ENCODE data around the gene PPP1R11.

The PPP1R11 gene

GRCh38 chr6:30062471-30063178 lies 4.4 kb upstream of the PPP1R11 start:
- DNase-seq = no peak

DNA sequence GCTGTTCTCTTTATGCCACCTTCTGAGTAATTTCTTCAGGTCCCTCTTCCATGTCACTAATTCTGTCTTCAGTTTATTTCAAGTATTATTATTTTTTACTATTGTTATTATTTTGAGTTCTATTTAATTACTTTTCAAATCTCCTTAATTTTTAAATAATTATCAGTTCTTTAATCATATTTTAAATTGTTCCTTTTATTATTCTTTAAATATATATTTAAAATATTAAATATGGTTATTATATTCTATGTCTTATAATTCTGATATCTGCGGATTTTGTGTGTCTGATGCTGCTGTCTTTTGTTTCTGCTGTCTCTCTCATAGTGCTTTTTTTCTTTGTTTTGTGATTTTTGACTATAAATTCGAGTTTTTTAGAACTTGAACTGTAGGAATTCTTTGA lies 3.7 kb upstream of the PPP1R11 start:
- no peak for DNase-seq

DNA sequence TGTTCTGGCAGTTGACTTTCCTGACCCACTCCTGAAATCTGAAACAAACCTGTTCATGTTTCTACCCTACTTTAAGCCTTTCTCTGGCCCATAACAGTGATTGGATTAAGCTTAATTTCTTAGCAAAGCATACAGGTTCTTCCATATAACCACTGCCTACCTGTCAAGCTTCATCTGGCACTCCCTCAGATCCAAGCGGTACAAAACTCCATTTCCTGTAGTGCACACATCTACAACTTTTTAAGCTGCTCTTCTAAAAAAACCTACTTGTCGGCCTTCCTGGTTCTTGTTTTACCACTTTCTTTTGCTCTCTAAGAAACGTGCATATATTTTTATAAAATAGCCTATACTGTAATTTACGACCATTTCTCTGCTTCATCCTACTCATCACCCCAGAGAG lies 916 bp upstream of the PPP1R11 start:
- DNase-seq = no peak

DNA sequence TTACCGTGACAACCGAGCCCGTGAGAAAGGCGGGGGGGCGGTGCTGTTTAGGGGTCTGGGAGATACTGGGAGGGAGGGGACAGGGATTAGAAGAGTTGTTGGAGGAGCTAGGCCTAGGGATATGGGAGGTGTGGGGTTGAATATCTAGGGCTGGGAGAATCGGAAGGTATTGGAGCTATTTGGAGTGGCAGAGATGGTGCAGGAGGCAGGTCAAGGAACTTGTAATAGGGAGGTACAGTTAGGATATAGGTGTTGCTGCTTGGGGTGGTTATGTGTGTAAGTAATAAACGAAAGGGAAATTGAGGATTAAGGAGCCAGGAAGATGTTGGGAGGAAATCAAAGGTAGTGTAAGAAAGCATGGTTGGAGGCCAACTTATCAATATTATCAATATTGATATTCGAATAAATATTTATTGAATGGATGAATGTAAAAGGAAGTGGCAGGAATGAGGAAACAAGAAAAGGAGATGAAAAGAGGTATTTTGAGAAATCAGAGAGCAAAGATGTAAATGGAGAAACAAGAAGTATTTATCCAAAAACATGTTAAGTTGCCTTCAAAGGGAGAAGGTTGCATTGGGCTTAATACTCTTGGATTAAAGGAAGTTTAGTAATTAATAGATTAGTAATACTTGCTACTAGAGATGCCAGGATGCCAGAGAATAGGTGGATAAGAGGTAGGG lies 602 bp downstream of the PPP1R11 start:
- no peak for DNase-seq

GRCh38 chr6:30071081-30071818 lies 4.3 kb downstream of the PPP1R11 start:
- DNase-seq = peak; percentile 30

GRCh38 chr6:30071858-30072257 lies 4.9 kb downstream of the PPP1R11 start:
- no peak for DNase-seq

GRCh38 chr6:30073489-30074235 lies 6.7 kb downstream of the PPP1R11 start:
- DNase-seq = no peak

GRCh38 chr6:30074331-30075093 lies 7.5 kb downstream of the PPP1R11 start:
- no peak for DNase-seq

DNA sequence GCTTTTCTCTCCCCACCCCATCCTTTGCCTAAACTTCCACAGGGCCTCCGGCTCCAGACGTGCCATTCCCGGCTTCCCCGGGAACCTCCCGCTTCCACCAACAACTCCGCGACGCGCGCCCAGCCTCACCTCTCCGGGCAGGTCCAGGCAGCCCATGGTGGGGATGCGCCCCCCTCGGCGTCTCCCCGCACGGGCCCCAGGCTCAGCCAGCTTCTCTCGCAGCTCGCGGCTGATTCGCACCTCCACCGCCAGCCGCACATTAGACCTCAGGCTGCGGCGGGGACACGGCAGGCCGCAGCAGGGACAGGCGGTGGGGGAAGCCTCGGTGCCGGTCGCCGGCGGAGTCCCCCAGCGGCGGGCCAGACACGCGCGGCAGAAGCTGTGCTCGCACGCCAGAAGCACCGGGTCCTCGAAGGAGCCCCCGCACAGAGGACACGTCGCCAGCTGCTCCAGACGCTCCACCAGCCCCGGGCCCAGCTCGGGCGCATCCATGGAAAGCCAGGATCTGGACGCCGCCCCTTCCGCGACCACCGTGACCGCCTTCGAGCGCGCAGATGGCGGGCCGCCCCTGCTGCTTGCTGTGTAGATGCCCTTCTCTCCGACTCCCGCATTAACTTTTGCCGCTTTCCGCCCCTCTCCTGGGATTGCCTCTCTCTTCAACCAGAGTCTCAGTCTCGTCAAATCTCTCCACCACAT lies 8.2 kb downstream of the PPP1R11 start, which contains the start of gene RNF39:
Gene RNF39 (minus strand): TSS at position 676 of the 696 bp plus-strand sequence. CDS start 184 bp downstream, at position 492.
- no peak for DNase-seq

DNA sequence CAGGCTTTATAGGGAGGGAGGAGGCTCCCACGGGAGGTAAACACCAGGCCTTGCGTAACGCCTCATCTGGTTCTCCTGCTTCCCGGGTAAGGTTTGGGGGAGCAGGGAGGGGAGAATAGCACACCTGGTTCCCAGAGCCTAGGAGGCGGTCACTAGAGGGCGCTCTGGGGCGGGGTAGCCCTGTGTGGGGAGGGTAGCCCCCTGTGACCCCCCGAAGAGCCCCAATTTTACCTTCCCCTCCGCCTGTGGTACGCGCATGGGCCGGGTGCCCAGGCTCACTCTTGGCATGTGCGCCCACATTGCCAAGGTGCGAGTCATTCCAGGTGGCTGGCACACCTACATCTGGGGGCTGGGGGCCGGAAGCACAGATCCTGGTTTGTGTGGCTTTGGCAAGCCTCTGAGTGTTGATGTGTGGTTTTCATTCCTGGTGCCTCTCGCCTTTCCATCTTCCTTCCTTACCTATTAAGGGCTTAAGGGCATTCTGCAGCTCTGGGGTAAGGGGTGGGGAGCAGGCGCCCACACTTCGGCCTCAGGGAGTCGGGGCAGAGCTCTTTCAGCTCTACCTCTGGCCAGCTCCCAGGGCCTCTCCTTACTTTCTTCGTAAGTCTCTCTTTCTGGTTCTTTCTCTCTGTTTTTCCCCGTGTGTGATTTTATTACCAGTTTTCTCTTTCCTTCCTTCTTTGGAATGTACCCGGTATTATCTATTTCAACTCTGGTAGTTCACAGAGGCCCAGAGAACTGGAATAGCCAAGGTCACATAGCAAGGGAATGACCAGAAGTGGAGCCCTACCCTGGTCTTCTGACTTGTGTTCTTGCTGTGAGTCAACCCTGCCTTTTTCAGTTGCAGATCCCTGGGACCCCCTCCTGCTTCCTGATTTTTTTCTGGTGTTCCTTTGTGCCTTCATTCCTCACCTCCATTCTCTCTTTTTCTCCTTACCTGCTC lies 9.1 kb downstream of the PPP1R11 start:
- no peak for DNase-seq

DNA sequence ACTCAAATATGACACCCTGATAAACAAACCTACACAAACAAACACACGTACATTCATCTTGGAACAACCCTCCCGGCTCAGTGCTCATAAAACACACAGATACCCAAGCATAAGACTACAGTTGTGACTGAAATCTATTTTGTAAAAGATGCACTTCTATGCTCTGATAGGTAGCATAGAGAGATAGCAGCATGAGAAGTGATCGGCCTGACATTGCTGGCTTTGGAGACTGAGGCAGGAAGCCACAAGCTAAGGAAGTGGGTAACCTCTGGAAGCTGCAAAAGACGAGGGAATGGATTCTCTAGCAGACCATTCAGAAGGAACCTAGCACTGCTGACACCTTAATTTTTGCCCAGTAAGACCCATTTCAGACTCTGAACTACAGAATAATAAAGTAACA lies 10.2 kb downstream of the PPP1R11 start:
- no peak for DNase-seq

DNA sequence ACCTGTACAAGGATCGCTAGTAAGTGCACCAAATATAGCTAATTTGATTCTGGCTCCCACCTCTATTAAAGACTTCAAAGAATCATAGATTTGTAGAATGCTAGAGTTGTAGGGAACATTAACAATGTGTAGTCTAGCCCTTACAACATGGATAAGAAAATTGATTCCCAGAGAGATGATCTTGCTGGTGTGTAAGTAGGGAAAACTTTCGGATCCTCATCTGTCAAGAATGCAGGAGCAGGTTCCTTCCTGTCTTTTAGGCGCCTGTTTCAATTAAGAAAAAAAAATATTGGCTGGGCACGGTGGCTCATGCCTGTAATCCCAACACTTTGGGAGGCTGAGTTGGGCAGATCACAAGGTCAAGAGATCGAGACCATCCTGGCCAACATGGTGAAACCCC lies 20.9 kb downstream of the PPP1R11 start:
- DNase-seq = no peak

GRCh38 chr6:30091577-30092381 lies 24.8 kb downstream of the PPP1R11 start:
- peak; percentile 58 for DNase-seq

DNA sequence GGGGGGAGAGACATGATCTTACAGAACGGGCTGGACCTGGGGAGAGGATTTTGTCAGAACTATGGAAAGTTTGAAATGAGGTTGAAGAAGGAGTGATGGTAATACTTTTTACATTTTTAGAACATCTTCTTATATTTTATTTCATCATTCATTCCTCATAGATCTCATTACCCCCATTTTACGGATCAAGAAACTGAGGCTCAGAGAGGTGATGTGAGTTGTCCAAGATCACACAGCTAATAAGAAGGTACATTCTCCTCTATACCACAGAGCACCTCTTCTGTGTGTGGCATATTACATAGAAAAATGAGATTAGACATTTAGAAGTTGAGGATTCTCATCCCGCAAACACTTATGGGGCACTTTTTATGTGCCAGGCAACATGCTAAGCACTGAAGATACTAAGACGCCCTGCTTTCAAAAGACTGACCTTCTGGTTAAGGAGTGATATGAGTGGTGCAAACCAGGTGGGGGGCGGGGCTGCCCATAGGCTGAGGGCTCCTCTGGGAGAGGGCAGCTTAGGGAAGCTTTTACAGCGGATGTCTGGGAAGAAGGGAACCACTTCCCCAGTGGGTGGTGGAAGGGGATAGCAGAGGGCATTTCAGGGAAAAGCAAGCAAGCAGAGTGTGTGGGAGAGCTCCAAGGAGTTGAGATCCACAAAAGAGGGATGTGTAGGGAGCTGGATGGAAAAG lies 26.0 kb downstream of the PPP1R11 start:
- no peak for DNase-seq

DNA sequence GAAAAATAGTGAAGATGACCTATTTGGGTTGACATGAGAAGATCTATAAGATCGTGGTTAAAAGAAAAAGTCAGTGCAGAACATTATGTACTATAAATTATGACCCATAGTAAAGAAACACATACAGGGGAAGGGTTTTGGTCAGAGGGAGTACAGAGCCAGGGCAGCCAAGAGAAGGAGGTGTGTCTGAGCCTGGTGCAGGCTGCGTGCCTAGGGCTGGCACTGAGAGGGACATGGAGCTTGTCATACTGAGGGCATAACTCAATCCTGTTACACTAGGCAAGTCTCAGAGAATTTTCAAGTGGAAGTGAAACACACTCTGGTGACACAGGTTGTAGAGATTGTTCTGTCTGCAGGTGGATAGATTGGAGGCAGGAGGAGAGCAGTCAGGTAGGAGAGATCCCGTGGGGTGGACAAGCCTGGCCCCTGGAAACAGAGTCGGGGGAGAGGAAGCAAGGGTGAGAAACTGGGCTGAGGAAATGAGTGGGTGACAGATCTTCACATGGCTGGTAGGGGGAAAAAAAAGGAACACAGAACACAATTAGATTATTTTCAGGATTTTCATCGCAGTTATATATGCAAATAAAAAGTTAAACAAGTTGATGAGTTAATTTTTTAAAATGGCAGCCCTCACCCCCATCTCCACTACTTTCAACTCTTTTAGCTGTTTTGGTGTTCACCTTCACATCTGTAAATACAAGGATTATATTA lies 27.1 kb downstream of the PPP1R11 start:
- DNase-seq = no peak

DNA sequence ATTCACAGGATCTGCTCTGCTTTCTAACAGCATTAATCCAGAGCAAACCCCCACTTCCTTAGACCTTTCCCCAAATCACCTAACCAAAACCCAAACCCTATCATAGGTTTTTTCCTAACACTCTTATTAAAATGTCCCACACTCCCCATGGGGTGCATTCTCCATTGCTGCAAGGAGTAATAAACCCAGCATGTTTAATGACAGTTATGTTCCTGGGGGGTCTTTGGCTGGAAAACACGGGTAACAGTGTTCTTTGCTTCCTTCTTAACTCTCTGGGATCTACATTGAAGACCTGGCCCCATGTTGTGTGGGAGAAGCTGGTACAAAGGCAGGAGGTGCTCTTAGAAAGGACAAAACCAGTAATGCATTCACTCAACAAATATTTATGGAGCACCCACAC lies 29.8 kb downstream of the PPP1R11 start:
- DNase-seq = no peak

GRCh38 chr6:30097902-30098768 lies 31.1 kb downstream of the PPP1R11 start:
- DNase-seq = no peak

All from fibroblast of upper back skin (primary cell).